ENCODE results near the gene EI24.

GRCh38 chr11:125592305-125593113 lies 23.2 kb downstream of the EI24 start, which contains the start of gene STT3A:
- TF ChIP-seq, protein P1, sequence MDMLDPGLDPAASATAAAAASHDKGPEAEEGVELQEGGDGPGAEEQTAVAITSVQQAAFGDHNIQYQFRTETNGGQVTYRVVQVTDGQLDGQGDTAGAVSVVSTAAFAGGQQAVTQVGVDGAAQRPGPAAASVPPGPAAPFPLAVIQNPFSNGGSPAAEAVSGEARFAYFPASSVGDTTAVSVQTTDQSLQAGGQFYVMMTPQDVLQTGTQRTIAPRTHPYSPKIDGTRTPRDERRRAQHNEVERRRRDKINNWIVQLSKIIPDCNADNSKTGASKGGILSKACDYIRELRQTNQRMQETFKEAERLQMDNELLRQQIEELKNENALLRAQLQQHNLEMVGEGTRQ (IDR thresholded peaks at IDR 0.05; ENCODE audit: low read length) = peak; percentile 84
- TF ChIP-seq CTCF (IDR thresholded peaks at IDR 0.05; ENCODE audit: control extremely low read depth in 1 of 3, insufficient read depth in 1 of 3, low read depth in 1 of 3, low read length in 3 of 3) (no peak), SP2 (IDR thresholded peaks at IDR 0.05; ENCODE audit: low read length) (peak; percentile 96), SIN3A (conservative IDR thresholded peaks at IDR 0.05 in 1 of 2, IDR thresholded peaks at IDR 0.05 in 1 of 2; ENCODE audit: low read depth in 1 of 2, low read length in 2 of 2) (peak in 1 of 2 experiments; percentile 73; a peak in 2 of 4 replicates), CHD7 (IDR thresholded peaks at IDR 0.05; ENCODE audit: insufficient replicate concordance, low read length) (no peak), RFX5 (IDR thresholded peaks at IDR 0.05; ENCODE audit: borderline replicate concordance, low read depth, low read length) (no peak), NANOG (IDR thresholded peaks at IDR 0.05; ENCODE audit: insufficient read depth, low read depth, low read length, poor library complexity, severe bottlenecking) (no peak), TEAD4 (IDR thresholded peaks at IDR 0.05; ENCODE audit: low read depth, low read length) (no peak), TCF12 (IDR thresholded peaks at IDR 0.05; ENCODE audit: low read depth, low read length) (no peak), CHD2 (IDR thresholded peaks at IDR 0.05; ENCODE audit: low read length) (peak; percentile 94), POLR2AphosphoS5 (IDR thresholded peaks at IDR 0.05; ENCODE audit: low read depth, low read length) (peak; percentile 5), EP300 (IDR thresholded peaks at IDR 0.05; ENCODE audit: borderline replicate concordance in 1 of 2, low read depth in 2 of 2, low read length in 2 of 2) (no peak), YY1 (IDR thresholded peaks at IDR 0.05; ENCODE audit: low read depth, low read length) (no peak)

All from H1 (cell line).